Measurements from ENCODE around the gene AKAP1. TPM values are rescaled to one million over a fixed set of nuclear protein-coding genes. Genes with fewer than 3 reads are reported as not detected.

Gene AKAP1
- polyA plus RNA-seq, 1 of the 3 experiments (the other 2 are of a cell fraction) = 36.3 TPM

DNA sequence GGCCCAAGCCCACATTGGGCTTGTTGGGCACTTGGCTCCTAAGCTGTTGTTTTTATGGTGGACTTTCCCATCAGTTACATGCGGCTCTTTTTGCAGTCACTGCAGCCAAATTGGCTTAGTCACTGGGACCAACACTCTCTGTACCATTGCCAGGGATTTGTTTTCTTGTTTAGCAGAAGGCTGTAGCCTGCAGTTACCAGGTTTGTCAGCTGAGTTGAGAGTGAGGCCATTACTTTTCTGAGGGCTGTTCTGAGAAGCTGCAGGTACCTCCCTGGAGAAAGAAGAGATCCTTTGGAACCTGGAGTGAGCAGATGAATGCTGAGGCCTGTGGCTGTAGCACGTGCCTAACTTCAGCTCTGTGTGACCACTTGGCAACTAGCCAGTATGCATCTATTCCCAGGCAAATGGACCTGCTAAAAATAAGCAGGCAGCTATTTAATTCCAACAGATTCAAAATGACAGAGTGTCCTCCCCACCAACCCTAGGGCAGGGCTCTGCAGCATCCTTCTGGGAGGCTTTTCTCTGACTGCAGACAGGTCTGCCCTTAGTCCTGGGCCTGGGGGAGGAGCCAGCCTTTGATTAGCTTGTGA, 12.9 kb downstream of the AKAP1 start:
- Histone ChIP-seq H2AFZ (ENCODE audit: low read depth) (no peak overlapping the region), H3K27me3 (ENCODE audit: insufficient read depth) (no peaks in the 10 kb centered on the region), H3K9me3 (no peaks in the 10 kb centered on the region), H3K4me2 (0 out of 2 replicates have a peak overlapping the region, but pooled peaks have one; percentile 8), H4K20me1 (ENCODE audit: insufficient read depth) (0 out of 2 replicates have a peak, but pooled peaks cover 5% of the 10 kb centered on the region), H3K36me3 (replicated peaks in 1 of 2; ENCODE audit: control insufficient read depth in 1 of 2, insufficient read depth in 2 of 2, low read length in 1 of 2) (no peaks in the 10 kb centered on the region), H3K9me2 (no peaks in the 10 kb centered on the region), H3K4me3 (ENCODE audit: low read depth in 2 of 2, low read length in 1 of 2) (no peak overlapping the region), H3F3A (replicated peaks; ENCODE audit: insufficient read depth) (peaks cover 10% of the 10 kb centered on the region), H3K4me1 (ENCODE audit: control insufficient read depth in 1 of 2, insufficient read depth in 2 of 2, low read depth in 1 of 2, low read length in 1 of 2) (peaks cover 4 to 21% of the 10 kb centered on the region in 2 experiments; a peak in 1 of 4 replicates), H3K9ac (no peak overlapping the region), H3K79me2 (ENCODE audit: insufficient read depth) (peaks cover 8% of the 10 kb centered on the region; the same call in 1 of the 2 replicates), H3K27ac (ENCODE audit: low read depth in 2 of 2, low read length in 1 of 2) (peak overlapping the region; percentile 37 to 70)
- ChIA-PET CTCF (interaction anchor here (0.5 to 2.2 kb wide), 10 partner anchors 9 to 1003 kb away, joined by 3 to 13 read pairs (median 4); partner anchors contain the start of gene AKAP1), POLR2A (interaction anchor here (0.7 to 2.6 kb wide), 2 partner anchors 12 to 16 kb away, joined by 3 to 15 read pairs; partner anchors contain the start of gene AKAP1)
- DNase-seq = peak; percentile 77
- 21% methylated on average over 2 of the region's 2 CpGs for WGBS (ENCODE audit: low lambda C conversion rate)
- TF ChIP-seq, protein P1, sequence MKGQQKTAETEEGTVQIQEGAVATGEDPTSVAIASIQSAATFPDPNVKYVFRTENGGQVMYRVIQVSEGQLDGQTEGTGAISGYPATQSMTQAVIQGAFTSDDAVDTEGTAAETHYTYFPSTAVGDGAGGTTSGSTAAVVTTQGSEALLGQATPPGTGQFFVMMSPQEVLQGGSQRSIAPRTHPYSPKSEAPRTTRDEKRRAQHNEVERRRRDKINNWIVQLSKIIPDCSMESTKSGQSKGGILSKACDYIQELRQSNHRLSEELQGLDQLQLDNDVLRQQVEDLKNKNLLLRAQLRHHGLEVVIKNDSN (IDR thresholded peaks at IDR 0.05; ENCODE audit: borderline replicate concordance, low read depth) = no peak
- TF ChIP-seq, protein P2, sequence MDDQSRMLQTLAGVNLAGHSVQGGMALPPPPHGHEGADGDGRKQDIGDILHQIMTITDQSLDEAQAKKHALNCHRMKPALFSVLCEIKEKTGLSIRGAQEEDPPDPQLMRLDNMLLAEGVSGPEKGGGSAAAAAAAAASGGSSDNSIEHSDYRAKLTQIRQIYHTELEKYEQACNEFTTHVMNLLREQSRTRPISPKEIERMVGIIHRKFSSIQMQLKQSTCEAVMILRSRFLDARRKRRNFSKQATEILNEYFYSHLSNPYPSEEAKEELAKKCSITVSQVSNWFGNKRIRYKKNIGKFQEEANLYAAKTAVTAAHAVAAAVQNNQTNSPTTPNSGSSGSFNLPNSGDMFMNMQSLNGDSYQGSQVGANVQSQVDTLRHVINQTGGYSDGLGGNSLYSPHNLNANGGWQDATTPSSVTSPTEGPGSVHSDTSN (IDR thresholded peaks at IDR 0.05) = peak; percentile 12; the same call in 1 of the 2 replicates
- TF ChIP-seq, protein P3, sequence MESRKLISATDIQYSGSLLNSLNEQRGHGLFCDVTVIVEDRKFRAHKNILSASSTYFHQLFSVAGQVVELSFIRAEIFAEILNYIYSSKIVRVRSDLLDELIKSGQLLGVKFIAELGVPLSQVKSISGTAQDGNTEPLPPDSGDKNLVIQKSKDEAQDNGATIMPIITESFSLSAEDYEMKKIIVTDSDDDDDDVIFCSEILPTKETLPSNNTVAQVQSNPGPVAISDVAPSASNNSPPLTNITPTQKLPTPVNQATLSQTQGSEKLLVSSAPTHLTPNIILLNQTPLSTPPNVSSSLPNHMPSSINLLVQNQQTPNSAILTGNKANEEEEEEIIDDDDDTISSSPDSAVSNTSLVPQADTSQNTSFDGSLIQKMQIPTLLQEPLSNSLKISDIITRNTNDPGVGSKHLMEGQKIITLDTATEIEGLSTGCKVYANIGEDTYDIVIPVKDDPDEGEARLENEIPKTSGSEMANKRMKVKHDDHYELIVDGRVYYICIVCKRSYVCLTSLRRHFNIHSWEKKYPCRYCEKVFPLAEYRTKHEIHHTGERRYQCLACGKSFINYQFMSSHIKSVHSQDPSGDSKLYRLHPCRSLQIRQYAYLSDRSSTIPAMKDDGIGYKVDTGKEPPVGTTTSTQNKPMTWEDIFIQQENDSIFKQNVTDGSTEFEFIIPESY (IDR thresholded peaks at IDR 0.05; ENCODE audit: borderline replicate concordance, low read depth) = no peak
- TF ChIP-seq POLR2AphosphoS5 (IDR thresholded peaks at IDR 0.05; ENCODE audit: low read depth, low read length) (no peak), YY1 (IDR thresholded peaks at IDR 0.05; ENCODE audit: low read depth) (no peak), TCF12 (IDR thresholded peaks at IDR 0.05) (no peak), CHD2 (IDR thresholded peaks at IDR 0.05; ENCODE audit: low read length, partially characterized antibody) (peak; percentile 72), FOSL2 (IDR thresholded peaks at IDR 0.05; ENCODE audit: borderline replicate concordance, low read depth) (peak; percentile 14; the same call in 1 of the 2 replicates), MXI1 (IDR thresholded peaks at IDR 0.05; ENCODE audit: low read depth, low read length) (peak; percentile 87), RCOR1 (IDR thresholded peaks at IDR 0.05; ENCODE audit: low read length) (peak; percentile 90), SIN3A (IDR thresholded peaks at IDR 0.05; ENCODE audit: borderline replicate concordance, low read depth, low read length) (no peak), GATA2 (CRISPR knock-in tag; IDR thresholded peaks at IDR 0.05) (no peak), GABPA (IDR thresholded peaks at IDR 0.05; ENCODE audit: low read depth) (no peak), RXRA (IDR thresholded peaks at IDR 0.05; ENCODE audit: borderline replicate concordance, low read depth) (no peak), TAF1 (IDR thresholded peaks at IDR 0.05; ENCODE audit: borderline replicate concordance, low read depth, low read length) (no peak), EZH2phosphoT487 (IDR thresholded peaks at IDR 0.05; ENCODE audit: borderline replicate concordance, low read depth) (no peak), RAD21 (IDR thresholded peaks at IDR 0.05; ENCODE audit: low read length) (no peak), RFX5 (IDR thresholded peaks at IDR 0.05; ENCODE audit: low read length) (no peak), SMC3 (IDR thresholded peaks at IDR 0.05; ENCODE audit: low read depth, low read length) (no peak), EP300 (IDR thresholded peaks at IDR 0.05; ENCODE audit: borderline replicate concordance in 1 of 2, low read depth in 1 of 2, low read length in 1 of 2) (peak in 1 of 2 experiments; percentile 52; a peak in 1 of 4 replicates)
- TF ChIP-seq, protein P4, sequence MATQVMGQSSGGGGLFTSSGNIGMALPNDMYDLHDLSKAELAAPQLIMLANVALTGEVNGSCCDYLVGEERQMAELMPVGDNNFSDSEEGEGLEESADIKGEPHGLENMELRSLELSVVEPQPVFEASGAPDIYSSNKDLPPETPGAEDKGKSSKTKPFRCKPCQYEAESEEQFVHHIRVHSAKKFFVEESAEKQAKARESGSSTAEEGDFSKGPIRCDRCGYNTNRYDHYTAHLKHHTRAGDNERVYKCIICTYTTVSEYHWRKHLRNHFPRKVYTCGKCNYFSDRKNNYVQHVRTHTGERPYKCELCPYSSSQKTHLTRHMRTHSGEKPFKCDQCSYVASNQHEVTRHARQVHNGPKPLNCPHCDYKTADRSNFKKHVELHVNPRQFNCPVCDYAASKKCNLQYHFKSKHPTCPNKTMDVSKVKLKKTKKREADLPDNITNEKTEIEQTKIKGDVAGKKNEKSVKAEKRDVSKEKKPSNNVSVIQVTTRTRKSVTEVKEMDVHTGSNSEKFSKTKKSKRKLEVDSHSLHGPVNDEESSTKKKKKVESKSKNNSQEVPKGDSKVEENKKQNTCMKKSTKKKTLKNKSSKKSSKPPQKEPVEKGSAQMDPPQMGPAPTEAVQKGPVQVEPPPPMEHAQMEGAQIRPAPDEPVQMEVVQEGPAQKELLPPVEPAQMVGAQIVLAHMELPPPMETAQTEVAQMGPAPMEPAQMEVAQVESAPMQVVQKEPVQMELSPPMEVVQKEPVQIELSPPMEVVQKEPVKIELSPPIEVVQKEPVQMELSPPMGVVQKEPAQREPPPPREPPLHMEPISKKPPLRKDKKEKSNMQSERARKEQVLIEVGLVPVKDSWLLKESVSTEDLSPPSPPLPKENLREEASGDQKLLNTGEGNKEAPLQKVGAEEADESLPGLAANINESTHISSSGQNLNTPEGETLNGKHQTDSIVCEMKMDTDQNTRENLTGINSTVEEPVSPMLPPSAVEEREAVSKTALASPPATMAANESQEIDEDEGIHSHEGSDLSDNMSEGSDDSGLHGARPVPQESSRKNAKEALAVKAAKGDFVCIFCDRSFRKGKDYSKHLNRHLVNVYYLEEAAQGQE (IDR thresholded peaks at IDR 0.05; ENCODE audit: low read depth, low read length) = no peak
- TF ChIP-seq, protein P5, sequence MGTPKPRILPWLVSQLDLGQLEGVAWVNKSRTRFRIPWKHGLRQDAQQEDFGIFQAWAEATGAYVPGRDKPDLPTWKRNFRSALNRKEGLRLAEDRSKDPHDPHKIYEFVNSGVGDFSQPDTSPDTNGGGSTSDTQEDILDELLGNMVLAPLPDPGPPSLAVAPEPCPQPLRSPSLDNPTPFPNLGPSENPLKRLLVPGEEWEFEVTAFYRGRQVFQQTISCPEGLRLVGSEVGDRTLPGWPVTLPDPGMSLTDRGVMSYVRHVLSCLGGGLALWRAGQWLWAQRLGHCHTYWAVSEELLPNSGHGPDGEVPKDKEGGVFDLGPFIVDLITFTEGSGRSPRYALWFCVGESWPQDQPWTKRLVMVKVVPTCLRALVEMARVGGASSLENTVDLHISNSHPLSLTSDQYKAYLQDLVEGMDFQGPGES (IDR thresholded peaks at IDR 0.05; ENCODE audit: low read depth, low read length) = no peak
- TF ChIP-seq, protein P6, sequence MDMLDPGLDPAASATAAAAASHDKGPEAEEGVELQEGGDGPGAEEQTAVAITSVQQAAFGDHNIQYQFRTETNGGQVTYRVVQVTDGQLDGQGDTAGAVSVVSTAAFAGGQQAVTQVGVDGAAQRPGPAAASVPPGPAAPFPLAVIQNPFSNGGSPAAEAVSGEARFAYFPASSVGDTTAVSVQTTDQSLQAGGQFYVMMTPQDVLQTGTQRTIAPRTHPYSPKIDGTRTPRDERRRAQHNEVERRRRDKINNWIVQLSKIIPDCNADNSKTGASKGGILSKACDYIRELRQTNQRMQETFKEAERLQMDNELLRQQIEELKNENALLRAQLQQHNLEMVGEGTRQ (IDR thresholded peaks at IDR 0.05; ENCODE audit: borderline replicate concordance, low read depth, low read length) = no peak

All from SK-N-SH (cell line).